ENCODE measurements around the gene ALDOB.

Gene ALDOB

GRCh38 chr9:101432740-101433139, 2.8 kb downstream of the ALDOB start:
- no peak for TF ChIP-seq CTCF (IDR thresholded peaks at IDR 0.05; ENCODE audit: insufficient read depth, low read depth, low read length, missing control alignments)
- H3K4me3 ChIP-seq (ENCODE audit: low read depth, low read length), result no peak overlapping the region

GRCh38 chr9:101432171-101432570, 3.4 kb downstream of the ALDOB start:
- no peak for DNase-seq (ENCODE audit: low read depth)
- TF ChIP-seq CTCF (IDR thresholded peaks at IDR 0.05; ENCODE audit: insufficient read depth, low read depth, low read length, missing control alignments), result no peak
- H3K4me3 ChIP-seq (ENCODE audit: low read depth, low read length), result no peak overlapping the region

More at GRCh38 chr9:101432740-101433139, 2.8 kb downstream of the ALDOB start:
- no peak for DNase-seq (ENCODE audit: low read depth)

GRCh38 chr9:101429736-101430135, 5.8 kb downstream of the ALDOB start:
- no peak for TF ChIP-seq CTCF (IDR thresholded peaks at IDR 0.05; ENCODE audit: insufficient read depth, low read depth, low read length, missing control alignments)
- H3K4me3 ChIP-seq (ENCODE audit: low read depth, low read length), result no peak overlapping the region
- DNase-seq (ENCODE audit: low read depth), result no peak

- no peak for DNase-seq (ENCODE audit: low read depth)
- H3K4me3 ChIP-seq (ENCODE audit: low read depth, low read length), result no peak overlapping the region
- no peak for TF ChIP-seq CTCF (IDR thresholded peaks at IDR 0.05; ENCODE audit: insufficient read depth, low read depth, low read length, missing control alignments)
Measured at GRCh38 chr9:101428909-101429308, 6.7 kb downstream of the ALDOB start.

- TF ChIP-seq CTCF (IDR thresholded peaks at IDR 0.05; ENCODE audit: insufficient read depth, low read depth, low read length, missing control alignments), result no peak
- DNase-seq (ENCODE audit: low read depth), result peak; percentile 45
- no peak overlapping the region for H3K4me3 ChIP-seq (ENCODE audit: low read depth, low read length)
Measured at GRCh38 chr9:101427957-101428655, 7.5 kb downstream of the ALDOB start.

GRCh38 chr9:101427358-101427757, 8.2 kb downstream of the ALDOB start:
- no peak overlapping the region for H3K4me3 ChIP-seq (ENCODE audit: low read depth, low read length)
- no peak for TF ChIP-seq CTCF (IDR thresholded peaks at IDR 0.05; ENCODE audit: insufficient read depth, low read depth, low read length, missing control alignments)
- DNase-seq (ENCODE audit: low read depth), result no peak

GRCh38 chr9:101421653-101422065, 13.9 kb downstream of the ALDOB start:
- no peak for TF ChIP-seq CTCF (IDR thresholded peaks at IDR 0.05; ENCODE audit: insufficient read depth, low read depth, low read length, missing control alignments)
- DNase-seq (ENCODE audit: low read depth), result no peak
- no peak overlapping the region for H3K4me3 ChIP-seq (ENCODE audit: low read depth, low read length)

All from GM12865 (cell line).